Lung (tissue), 12 donors: ENCODE data around the gene TSHR. TPM values are rescaled to one million over a fixed set of nuclear protein-coding genes. Genes with fewer than 3 reads are reported as not detected.

ENCODE experiments used
- ATAC-seq: fragments of 200-7000 bp; cut with Tn5 transposase; one replicate; pipeline ENCODE4 v1.9.1; 2020; ENCODE audit warnings: moderate number of reproducible peaks; ENCODE audit not compliant: insufficient read depth, low FRiP score
- DNase-seq, 3 donors: peaks; one replicate each; pipeline ENCODE4 v3.0.0-alpha.2; 2013 to 2017
- H3K27ac ChIP-seq, 2 donors: one replicate each; pipeline ENCODE4 v1.5.1; 2013; ENCODE audit warnings: mild to moderate bottlenecking in 2 of 2, moderate library complexity in 2 of 2, control low read depth in 1 of 2, inconsistent platforms in 1 of 2, low read depth in 1 of 2, low read length in 1 of 2
- H3K27me3 ChIP-seq, 3 donors: one replicate each; pipeline ENCODE4 v1.5.1; 2013; ENCODE audit warnings: low read length in 2 of 3; ENCODE audit not compliant: control insufficient read depth in 3 of 3, insufficient read depth in 3 of 3
- H3K36me3 ChIP-seq, 4 donors: one replicate each; pipeline ENCODE4 v1.5.1; 2013; ENCODE audit warnings: low read length in 4 of 4, mild to moderate bottlenecking in 1 of 4, moderate library complexity in 1 of 4; ENCODE audit not compliant: control insufficient read depth in 4 of 4, insufficient read depth in 4 of 4
- H3K4me1 ChIP-seq, 5 donors: one replicate each; pipeline ENCODE4 v1.5.1; 2013; ENCODE audit warnings: low read length in 5 of 5, mild to moderate bottlenecking in 2 of 5, moderate library complexity in 1 of 5; ENCODE audit not compliant: control insufficient read depth in 5 of 5, insufficient read depth in 5 of 5
- H3K4me3 ChIP-seq: one replicate; pipeline ENCODE4 v1.5.1; 2013; ENCODE audit warnings: mild to moderate bottlenecking, control low read depth, moderate library complexity
- H3K9ac ChIP-seq, 2 donors: one replicate each; pipeline ENCODE4 v1.5.1; 2013; ENCODE audit warnings: low read length in 2 of 2, control low read depth in 1 of 2; ENCODE audit not compliant: insufficient read depth in 1 of 2
- H3K9me3 ChIP-seq, 4 donors: one replicate each; pipeline ENCODE4 v1.5.1; 2013; ENCODE audit warnings: low read length in 3 of 4, mild to moderate bottlenecking in 1 of 4, moderate library complexity in 1 of 4; ENCODE audit not compliant: control insufficient read depth in 4 of 4, insufficient read depth in 3 of 4
- WGBS, 2 donors: extraction: QIAGEN DNeasy Blood & Tissue Kit; methylation state at CpG; one replicate each; pipeline ENCODE4 v1.1.7; 2013; 5-methylcytosine and 5-hydroxymethylcytosine counted together
- polyA plus RNA-seq, 2 donors: library from polyadenylated mRNA; stranded (reverse); fragments of 200-250 nt; gene quantifications; one replicate each; pipeline ENCODE4 v1.2.1, GENCODE V29; 2013
- total RNA-seq, 2 donors: library from RNA; depleted of rRNA in 1 of 2; stranded (reverse); fragments of >200 nt in 1 of 2; gene quantifications; one replicate each; pipeline ENCODE4 v1.2.1, GENCODE V29; 2014 to 2021
- TF ChIP-seq, protein P1 (sequence below): IDR thresholded peaks from 2 replicates; pipeline ENCODE4 v1.5.1; 2012; ENCODE audit warnings: mild to moderate bottlenecking; ENCODE audit errors: control extremely low read depth, extremely low read depth
- donor health status: control.
- donor health status: control.
- donor health status: Bipolar disorder and iron deficiency.
- donor health status: healthy.
- donor health status: DM: yes; HTN: yes; CAD: no.

TSHR gene
- total and polyA plus RNA-seq, 4 donors = 0.04 to 0.31 (median 0.07) TPM; not detected in 1

DNA sequence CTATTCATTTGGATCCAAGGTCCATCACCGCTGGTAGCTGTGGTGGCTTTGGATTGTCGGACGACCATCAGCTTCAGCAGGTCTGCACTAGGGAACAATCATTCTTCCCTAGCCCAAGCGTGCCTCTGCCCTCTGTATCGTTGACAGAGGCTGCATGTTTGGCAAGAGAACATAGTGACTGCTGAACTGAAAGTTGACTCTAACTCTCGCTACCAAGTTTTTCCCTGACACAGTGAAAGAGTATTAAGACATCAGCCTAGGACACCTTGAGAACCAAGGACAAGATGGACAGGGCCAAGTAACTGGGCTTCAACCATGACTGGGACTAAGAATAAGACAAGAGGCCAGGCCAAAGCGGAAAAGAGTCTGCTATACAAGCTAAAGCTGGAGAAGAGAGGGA, 26.3 kb downstream of the TSHR start:
- H3K9ac ChIP-seq = no peak overlapping the region
- no peak overlapping the region for H3K4me3 ChIP-seq
- 92 to 96% methylated on average over 7 of the region's 7 CpGs for WGBS, 2 donors
- no peaks in the 10 kb centered on the region for H3K36me3 ChIP-seq
- peaks cover 0 to 3% (median 0%) of the 10 kb centered on the region in 3 donors for H3K27me3 ChIP-seq
- TF ChIP-seq, protein P1, sequence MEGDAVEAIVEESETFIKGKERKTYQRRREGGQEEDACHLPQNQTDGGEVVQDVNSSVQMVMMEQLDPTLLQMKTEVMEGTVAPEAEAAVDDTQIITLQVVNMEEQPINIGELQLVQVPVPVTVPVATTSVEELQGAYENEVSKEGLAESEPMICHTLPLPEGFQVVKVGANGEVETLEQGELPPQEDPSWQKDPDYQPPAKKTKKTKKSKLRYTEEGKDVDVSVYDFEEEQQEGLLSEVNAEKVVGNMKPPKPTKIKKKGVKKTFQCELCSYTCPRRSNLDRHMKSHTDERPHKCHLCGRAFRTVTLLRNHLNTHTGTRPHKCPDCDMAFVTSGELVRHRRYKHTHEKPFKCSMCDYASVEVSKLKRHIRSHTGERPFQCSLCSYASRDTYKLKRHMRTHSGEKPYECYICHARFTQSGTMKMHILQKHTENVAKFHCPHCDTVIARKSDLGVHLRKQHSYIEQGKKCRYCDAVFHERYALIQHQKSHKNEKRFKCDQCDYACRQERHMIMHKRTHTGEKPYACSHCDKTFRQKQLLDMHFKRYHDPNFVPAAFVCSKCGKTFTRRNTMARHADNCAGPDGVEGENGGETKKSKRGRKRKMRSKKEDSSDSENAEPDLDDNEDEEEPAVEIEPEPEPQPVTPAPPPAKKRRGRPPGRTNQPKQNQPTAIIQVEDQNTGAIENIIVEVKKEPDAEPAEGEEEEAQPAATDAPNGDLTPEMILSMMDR = no peak
- no peaks in the 10 kb centered on the region for H3K9me3 ChIP-seq
- H3K4me1 ChIP-seq = no peaks in the 10 kb centered on the region
- H3K27ac ChIP-seq = no peak overlapping the region
- ATAC-seq (no peak), DNase-seq (no peak)

DNA sequence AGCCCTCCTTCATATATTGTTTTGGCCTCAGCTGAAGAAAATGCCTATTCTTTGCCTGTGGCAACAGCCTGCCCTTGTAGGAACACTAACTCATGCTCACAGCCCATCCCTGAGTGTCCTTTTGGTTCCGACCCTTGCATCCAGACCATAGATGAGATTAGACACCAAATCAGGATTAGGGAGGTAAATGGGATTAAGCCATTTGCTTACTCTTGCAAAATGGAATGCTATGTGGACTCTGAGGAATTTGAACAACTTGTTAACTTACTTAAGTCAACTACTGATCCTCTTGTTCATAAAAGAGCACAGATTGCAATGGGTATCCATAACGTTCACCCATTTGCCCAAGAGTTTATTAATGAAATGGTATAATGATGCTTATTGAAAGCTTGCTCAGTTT, 27.3 kb downstream of the TSHR start:
- Histone ChIP-seq H3K36me3 (no peaks in the 10 kb centered on the region), H3K4me1 (no peaks in the 10 kb centered on the region)
- 82 to 86% methylated on average over 2 of the region's 2 CpGs for WGBS, 2 donors

DNA sequence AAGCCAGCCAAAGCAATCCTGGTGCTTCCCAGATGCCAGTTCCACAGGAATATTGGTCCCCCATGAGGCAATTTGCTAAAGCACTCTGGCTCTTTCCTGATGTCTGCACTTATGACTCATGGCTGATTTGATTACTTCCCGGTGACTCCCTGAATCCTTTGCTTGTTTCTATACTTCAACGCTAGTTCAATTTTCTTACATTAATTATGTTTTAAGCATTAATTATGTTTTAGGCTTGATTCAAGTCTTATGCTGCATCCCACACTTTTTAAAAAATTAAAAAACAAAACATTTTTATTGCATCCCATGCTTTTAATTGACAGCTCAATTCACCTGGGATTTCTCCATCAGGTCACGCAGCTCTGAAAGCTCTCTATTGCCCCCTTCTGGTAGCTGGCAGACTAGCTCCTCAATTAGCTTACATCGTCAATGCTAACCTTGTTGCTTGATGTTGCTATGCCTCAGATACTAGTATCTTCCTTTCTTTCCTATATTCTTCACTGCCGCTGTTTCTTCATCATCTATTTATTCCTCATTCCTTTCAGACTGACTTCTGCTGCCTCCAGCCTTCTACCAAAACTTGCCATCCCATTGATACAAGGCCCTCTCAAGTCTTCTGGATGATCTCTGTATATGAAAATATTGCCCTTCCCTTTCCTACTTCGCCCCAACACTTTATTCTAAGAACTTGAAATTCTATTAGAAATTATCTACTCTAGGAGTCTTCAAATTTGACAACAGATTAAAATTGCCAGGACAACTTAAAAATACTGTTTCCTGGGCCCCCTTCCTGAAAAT, 32.0 kb downstream of the TSHR start:
- DNase-seq = peak; percentile 42 to 72 (median 63)

More for the DNA sequence above, 27.3 kb downstream of the TSHR start:
- DNase-seq (no peak), ATAC-seq (no peak)
- Histone ChIP-seq H3K9ac (no peak overlapping the region), H3K27me3 (peaks cover 0 to 3% (median 0%) of the 10 kb centered on the region in 3 donors), H3K9me3 (no peaks in the 10 kb centered on the region), H3K4me3 (no peak overlapping the region), H3K27ac (no peak overlapping the region)
- TF ChIP-seq, protein P1 = no peak

More for the DNA sequence above, 32.0 kb downstream of the TSHR start:
- Histone ChIP-seq H3K27me3 (peaks cover 0 to 4% (median 0%) of the 10 kb centered on the region in 3 donors), H3K36me3 (no peaks in the 10 kb centered on the region), H3K9ac (no peak overlapping the region), H3K4me1 (no peaks in the 10 kb centered on the region), H3K4me3 (no peak overlapping the region), H3K9me3 (no peaks in the 10 kb centered on the region), H3K27ac (no peak overlapping the region)
- TF ChIP-seq, protein P1 = peak; percentile 80
- peak; percentile 75 for ATAC-seq
- WGBS, 2 donors = 37 to 46% methylated on average over 6 of the region's 6 CpGs
